GM12878 (cell line): Measurements from ENCODE around the gene LSP1. TPM values are rescaled to one million over a fixed set of nuclear protein-coding genes. Genes with fewer than 3 reads are reported as not detected.

Experiments
- ATAC-seq: fragments of 200-7000 bp; cut with Tn5 transposase; 3 replicates; pipeline ENCODE4 v1.9.1; 2020; ENCODE audit warnings: mild to moderate bottlenecking, moderate library complexity
- BruUV-seq: library from RNA; stranded (reverse); fragments of 400-500 nt; replicated peaks from 2 replicates; lab custom pipeline; 2021; lab: Mats Ljungman, UMichigan
- CTCF ChIA-PET: fragments of 300-600 bp; sonication (Branson Sonifier 250); formaldehyde crosslinking; extraction: SDS; loops from one replicate; lab custom pipeline; 2021; ENCODE audit warnings: inconsistent platforms; lab: Yijun Ruan, JAX
- POLR2A ChIA-PET: fragments of 350-600 bp; formaldehyde crosslinking; extraction: SDS; loops from one replicate; lab custom pipeline; 2021; ENCODE audit warnings: inconsistent platforms; lab: Charles Lee
- RAD21 ChIA-PET: fragments of 300-600 bp; sonication (Branson Sonifier 250); formaldehyde crosslinking; loops from one replicate; lab custom pipeline; 2023; ENCODE audit warnings: antibody characterized with exemption; ENCODE audit not compliant: unreplicated experiment; lab: Charles Lee
- SMC1A ChIA-PET: fragments of 300-600 bp; sonication (Branson Sonifier 250); formaldehyde crosslinking; loops from one replicate; lab custom pipeline; 2023; ENCODE audit not compliant: unreplicated experiment, uncharacterized antibody; lab: Charles Lee
- DNase-seq: peaks from one replicate; pipeline ENCODE4 v3.0.0-alpha.2; 2011; ENCODE audit warnings: low read depth, low spot score
- FAIRE-seq: peaks from 3 replicates; lab custom pipeline; 2011; peaks lifted over from hg19 to GRCh38; lab: Jason Lieb, UNC
- H2AFZ ChIP-seq: 2 replicates; pipeline ENCODE4 v1.6.0; 2011; ENCODE audit warnings: low read depth, low read length, control low read depth; ENCODE audit not compliant: control insufficient read depth
- H3K27ac ChIP-seq: 2 replicates; pipeline ENCODE4 v1.5.1; 2011; ENCODE audit warnings: control low read depth; ENCODE audit not compliant: control insufficient read depth, insufficient read depth
- H3K27me3 ChIP-seq, 2 experiments: replicated peaks in 1 of 2; 2 replicates each; pipeline versions ENCODE4 v1.6.0 to v1.6.1; 2011; ENCODE audit warnings: low read length in 1 of 2; ENCODE audit not compliant: control insufficient read depth in 2 of 2, insufficient read depth in 2 of 2
- H3K36me3 ChIP-seq, 2 experiments: 2 replicates each; pipeline ENCODE4 v1.5.1; 2011; ENCODE audit warnings: low read length in 1 of 2; ENCODE audit not compliant: control insufficient read depth in 2 of 2, insufficient read depth in 2 of 2
- H3K4me1 ChIP-seq: 2 replicates; pipeline ENCODE4 v1.6.1; 2011; ENCODE audit warnings: mild to moderate bottlenecking, low read length, moderate library complexity, mixed read lengths; ENCODE audit not compliant: control insufficient read depth, insufficient read depth
- H3K4me2 ChIP-seq: 2 replicates; pipeline ENCODE4 v1.6.0; 2011; ENCODE audit warnings: control low read depth; ENCODE audit not compliant: control insufficient read depth, insufficient read depth
- H3K4me3 ChIP-seq: fragments of 200-600 bp; sonication (generic); 2 replicates; pipeline ENCODE4 v1.5.1; 2016
- H3K79me2 ChIP-seq: 2 replicates; pipeline ENCODE4 v1.6.0; 2011; ENCODE audit warnings: low read length; ENCODE audit not compliant: control insufficient read depth, insufficient read depth
- H3K9ac ChIP-seq: 2 replicates; pipeline ENCODE4 v1.8.0; 2011; ENCODE audit warnings: low read length, control low read depth, mixed read lengths; ENCODE audit not compliant: control insufficient read depth, insufficient read depth
- H3K9me3 ChIP-seq: replicated peaks from 3 replicates; pipeline ENCODE4 v1.5.1; 2011; ENCODE audit warnings: mild to moderate bottlenecking, low read length; ENCODE audit not compliant: control insufficient read depth, insufficient read depth
- H4K20me1 ChIP-seq: 2 replicates; pipeline ENCODE4 v1.6.0; 2011; ENCODE audit not compliant: control insufficient read depth, insufficient read depth
- BACH1 ChIP-seq: fragments of 450-650 bp; IDR thresholded peaks from 2 replicates; pipeline ENCODE4 v1.6.1; 2017; ENCODE audit warnings: mild to moderate bottlenecking, borderline replicate concordance
- E2F8 ChIP-seq: fragments of 450-650 bp; IDR thresholded peaks from 2 replicates; pipeline ENCODE4 v1.6.1; 2018; ENCODE audit warnings: mild to moderate bottlenecking, low read depth, moderate library complexity; ENCODE audit not compliant: partially characterized antibody
- FOXM1 ChIP-seq: IDR thresholded peaks from 2 replicates; pipeline ENCODE4 v1.6.1; 2012; ENCODE audit warnings: low read depth, mild to moderate bottlenecking, inconsistent platforms, low read length, moderate library complexity
- NR2F1 ChIP-seq: fragments of 450-650 bp; conservative IDR thresholded peaks from 2 replicates; pipeline ENCODE4 v1.6.1; 2017; ENCODE audit warnings: mild to moderate bottlenecking
- POLR2AphosphoS2 ChIP-seq: IDR thresholded peaks from 2 replicates; pipeline ENCODE4 v1.6.1; 2011; ENCODE audit warnings: low read depth, mild to moderate bottlenecking, low read length, improper control_type of control experiment, moderate library complexity
- RFX5 ChIP-seq: IDR thresholded peaks from 2 replicates; pipeline ENCODE4 v1.6.1; 2011; ENCODE audit warnings: low read depth, low read length, improper control_type of control experiment
- SIN3A ChIP-seq: IDR thresholded peaks from 2 replicates; pipeline ENCODE4 v1.6.1; 2012; ENCODE audit warnings: low read depth, low read length, improper control_type of control experiment
- SP1 ChIP-seq: IDR thresholded peaks from one replicate; pipeline ENCODE4 v1.6.1; 2011; ENCODE audit warnings: low read depth, low read length
- SREBF1 ChIP-seq: IDR thresholded peaks from 2 replicates; pipeline ENCODE4 v1.6.1; 2012; ENCODE audit warnings: mild to moderate bottlenecking, low read length
- ZNF207 ChIP-seq: fragments of 450-650 bp; IDR thresholded peaks from 2 replicates; pipeline ENCODE4 v1.6.1; 2014; ENCODE audit warnings: antibody characterized with exemption, mild to moderate bottlenecking, borderline replicate concordance
- WGBS: methylation state at CpG from one replicate; pipeline ENCODE4 v1.1.6; 2016; ENCODE audit warnings: low lambda C conversion rate; ENCODE audit not compliant: insufficient replicate concordance, insufficient coverage; ENCODE audit errors: missing lambda C conversion rate; 5-methylcytosine and 5-hydroxymethylcytosine counted together
- in situ Hi-C: fragments of 300-500 bp; cut with MboI; formaldehyde crosslinking; loops from 9 replicates; pipeline ENCODE4 v1.14.3; 2018; ENCODE audit warnings: mixed read lengths
- intact Hi-C: fragments of 100-400 bp; cut with micrococcal nuclease; formaldehyde crosslinking; loops from one replicate; pipeline ENCODE4 v1.14.2; 2022; ENCODE audit not compliant: unreplicated experiment
- polyA plus RNA-seq, 11 experiments: library from polyadenylated mRNA; depleted of rRNA in 4 of 11; unstranded in 6 of 11; stranded (reverse) in 5 of 11; fragments of >200 nt; fragmentation: Nextera tagmentation in 4 of 11; fragmentation: Illumina TruSeq in 1 of 11; extraction: Ambion mirVana in 4 of 11; extraction: Trizol in 1 of 11; gene quantifications; 1 replicate in 1 of 11; 2 replicates in 10 of 11; pipeline versions ENCODE4 v1.2.1 to v1.2.3, GENCODE V29; 2011 to 2016; ENCODE audit warnings: inconsistent platforms in 2 of 11, missing spikeins in 2 of 11, low read depth in 1 of 11
- total RNA-seq, 4 experiments: library from RNA; depleted of rRNA in 3 of 4; stranded (reverse); fragments of >200 nt in 3 of 4; fragmentation: Illumina TruSeq in 1 of 4; extraction: Trizol in 1 of 4; gene quantifications; 2 replicates each; pipeline versions ENCODE4 v1.2.1 to v1.2.3, GENCODE V29; 2013 to 2021
- TF ChIP-seq, protein P1 (sequence below): IDR thresholded peaks from 2 replicates; pipeline ENCODE4 v1.6.1; 2011; ENCODE audit warnings: borderline replicate concordance, low read depth, mild to moderate bottlenecking, moderate library complexity, low read length; ENCODE audit not compliant: insufficient read depth, poor library complexity, severe bottlenecking
- TF ChIP-seq, protein P2 (sequence below): IDR thresholded peaks from 2 replicates; pipeline ENCODE4 v1.6.1; 2012; ENCODE audit warnings: improper control_type of control experiment, low read depth, low read length; ENCODE audit not compliant: insufficient replicate concordance

Gene LSP1
- total and polyA plus RNA-seq, 10 of the 15 experiments (the other 5 are each of a cell fraction or from before 2014, with no cell fraction given) = 19.2 to 488 (median 369) TPM

DNA sequence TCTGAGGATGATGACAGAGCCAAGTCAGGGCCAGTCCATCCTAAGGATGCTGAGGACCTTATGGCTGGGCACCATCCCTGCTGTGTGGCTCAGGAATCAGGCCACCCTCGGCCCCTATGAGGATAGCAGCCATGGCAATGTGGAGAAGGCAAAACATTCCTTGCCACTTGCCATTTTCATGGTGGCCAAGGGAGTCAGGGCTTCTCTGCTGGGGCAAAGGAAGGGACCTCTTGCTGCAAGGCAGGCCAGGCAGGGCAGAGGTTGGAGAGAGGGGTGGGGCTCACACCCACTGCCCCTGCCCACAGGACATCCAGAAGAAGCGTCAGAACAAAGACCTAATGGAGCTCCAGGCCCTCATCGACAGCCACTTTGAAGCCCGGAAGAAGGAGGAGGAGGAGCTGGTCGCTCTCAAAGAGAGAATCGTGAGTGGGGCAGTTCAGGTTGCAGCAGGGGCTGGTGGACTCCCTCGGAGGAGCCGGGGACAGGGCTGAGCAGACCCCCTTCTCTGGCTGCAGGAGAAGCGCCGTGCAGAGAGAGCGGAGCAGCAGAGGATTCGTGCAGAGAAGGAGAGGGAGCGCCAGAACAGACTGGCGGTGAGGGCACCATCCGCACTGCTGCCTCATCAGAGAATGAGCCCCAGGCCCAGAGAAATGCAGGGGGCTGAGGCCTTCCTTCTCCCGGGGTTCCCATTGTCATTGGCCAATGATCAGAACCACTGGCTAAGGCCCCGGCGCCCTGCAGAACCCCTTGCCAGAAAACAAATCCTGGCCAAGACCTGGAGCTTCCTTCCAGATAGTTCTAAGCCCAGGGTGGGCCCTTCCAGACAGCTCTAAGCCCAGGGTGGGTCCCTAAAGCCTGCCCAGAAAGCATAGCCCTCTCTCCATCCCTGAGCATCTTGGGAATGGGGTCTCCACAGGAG, 80.8 kb downstream of the LSP1 start:
- H3K4me2 ChIP-seq = no peak overlapping the region
- H3K27me3 ChIP-seq = no peaks in the 10 kb centered on the region
- no TSS peak for BruUV-seq
- H3K36me3 ChIP-seq = no peaks in the 10 kb centered on the region
- TF ChIP-seq POLR2AphosphoS2 (no peak), FOXM1 (no peak), RFX5 (no peak), ZNF207 (no peak), SIN3A (no peak), SREBF1 (no peak), E2F8 (no peak), BACH1 (no peak), NR2F1 (no peak), SP1 (no peak)
- TF ChIP-seq, protein P1, sequence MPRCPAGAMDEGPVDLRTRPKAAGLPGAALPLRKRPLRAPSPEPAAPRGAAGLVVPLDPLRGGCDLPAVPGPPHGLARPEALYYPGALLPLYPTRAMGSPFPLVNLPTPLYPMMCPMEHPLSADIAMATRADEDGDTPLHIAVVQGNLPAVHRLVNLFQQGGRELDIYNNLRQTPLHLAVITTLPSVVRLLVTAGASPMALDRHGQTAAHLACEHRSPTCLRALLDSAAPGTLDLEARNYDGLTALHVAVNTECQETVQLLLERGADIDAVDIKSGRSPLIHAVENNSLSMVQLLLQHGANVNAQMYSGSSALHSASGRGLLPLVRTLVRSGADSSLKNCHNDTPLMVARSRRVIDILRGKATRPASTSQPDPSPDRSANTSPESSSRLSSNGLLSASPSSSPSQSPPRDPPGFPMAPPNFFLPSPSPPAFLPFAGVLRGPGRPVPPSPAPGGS = no peak
- TF ChIP-seq, protein P2, sequence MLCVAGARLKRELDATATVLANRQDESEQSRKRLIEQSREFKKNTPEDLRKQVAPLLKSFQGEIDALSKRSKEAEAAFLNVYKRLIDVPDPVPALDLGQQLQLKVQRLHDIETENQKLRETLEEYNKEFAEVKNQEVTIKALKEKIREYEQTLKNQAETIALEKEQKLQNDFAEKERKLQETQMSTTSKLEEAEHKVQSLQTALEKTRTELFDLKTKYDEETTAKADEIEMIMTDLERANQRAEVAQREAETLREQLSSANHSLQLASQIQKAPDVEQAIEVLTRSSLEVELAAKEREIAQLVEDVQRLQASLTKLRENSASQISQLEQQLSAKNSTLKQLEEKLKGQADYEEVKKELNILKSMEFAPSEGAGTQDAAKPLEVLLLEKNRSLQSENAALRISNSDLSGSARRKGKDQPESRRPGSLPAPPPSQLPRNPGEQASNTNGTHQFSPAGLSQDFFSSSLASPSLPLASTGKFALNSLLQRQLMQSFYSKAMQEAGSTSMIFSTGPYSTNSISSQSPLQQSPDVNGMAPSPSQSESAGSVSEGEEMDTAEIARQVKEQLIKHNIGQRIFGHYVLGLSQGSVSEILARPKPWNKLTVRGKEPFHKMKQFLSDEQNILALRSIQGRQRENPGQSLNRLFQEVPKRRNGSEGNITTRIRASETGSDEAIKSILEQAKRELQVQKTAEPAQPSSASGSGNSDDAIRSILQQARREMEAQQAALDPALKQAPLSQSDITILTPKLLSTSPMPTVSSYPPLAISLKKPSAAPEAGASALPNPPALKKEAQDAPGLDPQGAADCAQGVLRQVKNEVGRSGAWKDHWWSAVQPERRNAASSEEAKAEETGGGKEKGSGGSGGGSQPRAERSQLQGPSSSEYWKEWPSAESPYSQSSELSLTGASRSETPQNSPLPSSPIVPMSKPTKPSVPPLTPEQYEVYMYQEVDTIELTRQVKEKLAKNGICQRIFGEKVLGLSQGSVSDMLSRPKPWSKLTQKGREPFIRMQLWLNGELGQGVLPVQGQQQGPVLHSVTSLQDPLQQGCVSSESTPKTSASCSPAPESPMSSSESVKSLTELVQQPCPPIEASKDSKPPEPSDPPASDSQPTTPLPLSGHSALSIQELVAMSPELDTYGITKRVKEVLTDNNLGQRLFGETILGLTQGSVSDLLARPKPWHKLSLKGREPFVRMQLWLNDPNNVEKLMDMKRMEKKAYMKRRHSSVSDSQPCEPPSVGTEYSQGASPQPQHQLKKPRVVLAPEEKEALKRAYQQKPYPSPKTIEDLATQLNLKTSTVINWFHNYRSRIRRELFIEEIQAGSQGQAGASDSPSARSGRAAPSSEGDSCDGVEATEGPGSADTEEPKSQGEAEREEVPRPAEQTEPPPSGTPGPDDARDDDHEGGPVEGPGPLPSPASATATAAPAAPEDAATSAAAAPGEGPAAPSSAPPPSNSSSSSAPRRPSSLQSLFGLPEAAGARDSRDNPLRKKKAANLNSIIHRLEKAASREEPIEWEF = no peak
- ChIA-PET SMC1A (no interaction called here), RAD21 (no interaction called here), CTCF (interaction anchor here (2.1 kb wide), 1 partner anchor 218 kb away, joined by 7 read pairs; no protein-coding TSS in a partner anchor), POLR2A (no interaction called here)
- no peak overlapping the region for H3K27ac ChIP-seq
- H3K9ac ChIP-seq = no peak overlapping the region
- no peaks in the 10 kb centered on the region for H3K4me1 ChIP-seq
- intact Hi-C loops (no loop called here), in situ Hi-C loops (no loop called here)
- H3K79me2 ChIP-seq = no peaks in the 10 kb centered on the region
- no peak overlapping the region for H3K4me3 ChIP-seq
- no peak overlapping the region for H2AFZ ChIP-seq
- WGBS = 49% methylated on average over 18 of the region's 18 CpGs
- no peak for ATAC-seq
- H4K20me1 ChIP-seq = no peaks in the 10 kb centered on the region
- no peaks in the 10 kb centered on the region for H3K9me3 ChIP-seq
- DNase-seq = no peak
- no peak for FAIRE-seq
